ENCODE measurements around the gene OXER1.

DNA sequence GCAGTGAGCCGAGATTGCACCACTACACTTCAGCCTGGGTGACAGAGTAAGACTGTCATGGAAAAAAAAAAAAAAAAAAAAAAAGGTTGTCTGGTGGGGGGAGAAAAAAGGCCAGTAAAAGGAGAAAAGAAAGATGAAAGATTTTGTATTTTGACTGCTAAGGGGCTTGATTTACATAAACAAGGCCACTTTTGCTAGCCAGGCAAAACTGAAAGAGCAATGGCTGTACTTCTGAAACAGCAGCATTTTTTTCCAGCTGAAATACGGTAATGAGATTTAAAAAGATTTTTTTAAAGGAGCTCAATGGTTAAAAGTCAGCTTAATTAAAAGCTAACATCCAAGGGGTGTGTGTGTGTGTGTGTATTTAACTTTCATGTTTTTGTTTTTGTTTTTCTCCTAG, 11.3 kb upstream of the OXER1 start:
- TF ChIP-seq POLR2AphosphoS5 (IDR thresholded peaks at IDR 0.05): no peak
- TF ChIP-seq, protein P1, sequence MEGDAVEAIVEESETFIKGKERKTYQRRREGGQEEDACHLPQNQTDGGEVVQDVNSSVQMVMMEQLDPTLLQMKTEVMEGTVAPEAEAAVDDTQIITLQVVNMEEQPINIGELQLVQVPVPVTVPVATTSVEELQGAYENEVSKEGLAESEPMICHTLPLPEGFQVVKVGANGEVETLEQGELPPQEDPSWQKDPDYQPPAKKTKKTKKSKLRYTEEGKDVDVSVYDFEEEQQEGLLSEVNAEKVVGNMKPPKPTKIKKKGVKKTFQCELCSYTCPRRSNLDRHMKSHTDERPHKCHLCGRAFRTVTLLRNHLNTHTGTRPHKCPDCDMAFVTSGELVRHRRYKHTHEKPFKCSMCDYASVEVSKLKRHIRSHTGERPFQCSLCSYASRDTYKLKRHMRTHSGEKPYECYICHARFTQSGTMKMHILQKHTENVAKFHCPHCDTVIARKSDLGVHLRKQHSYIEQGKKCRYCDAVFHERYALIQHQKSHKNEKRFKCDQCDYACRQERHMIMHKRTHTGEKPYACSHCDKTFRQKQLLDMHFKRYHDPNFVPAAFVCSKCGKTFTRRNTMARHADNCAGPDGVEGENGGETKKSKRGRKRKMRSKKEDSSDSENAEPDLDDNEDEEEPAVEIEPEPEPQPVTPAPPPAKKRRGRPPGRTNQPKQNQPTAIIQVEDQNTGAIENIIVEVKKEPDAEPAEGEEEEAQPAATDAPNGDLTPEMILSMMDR (IDR thresholded peaks at IDR 0.05): no peak
- TF ChIP-seq POLR2A (IDR thresholded peaks at IDR 0.05): no peak
- TF ChIP-seq EP300 (IDR thresholded peaks at IDR 0.05): no peak
